Small intestine (tissue), 7 donors: Measurements from ENCODE around the gene ATP9A. TPM values are rescaled to one million over a fixed set of nuclear protein-coding genes. Genes with fewer than 3 reads are reported as not detected.

Source experiments
- DNase-seq, 2 donors: peaks; one replicate each; pipeline versions ENCODE4 v3.0.0 to v3.0.0-alpha.2; 2013
- FAIRE-seq: peaks from 2 replicates; lab custom pipeline; 2012; peaks lifted over from hg19 to GRCh38; lab: Jason Lieb, UNC
- H3K27ac ChIP-seq, 3 donors: one replicate each; pipeline ENCODE4 v1.5.1; 2013; ENCODE audit warnings: low read length in 2 of 3, mild to moderate bottlenecking in 2 of 3, control low read depth in 1 of 3, inconsistent platforms in 1 of 3, low read depth in 1 of 3, moderate library complexity in 1 of 3
- H3K27me3 ChIP-seq, 3 donors: one replicate each; pipeline ENCODE4 v1.6.1; 2013; ENCODE audit warnings: low read length in 3 of 3, inconsistent platforms in 1 of 3; ENCODE audit not compliant: control insufficient read depth in 3 of 3, insufficient read depth in 3 of 3
- H3K36me3 ChIP-seq, 3 donors: one replicate each; pipeline ENCODE4 v1.6.1; 2013; ENCODE audit warnings: low read length in 3 of 3, inconsistent platforms in 1 of 3, low read depth in 1 of 3, mild to moderate bottlenecking in 1 of 3, moderate library complexity in 1 of 3; ENCODE audit not compliant: control insufficient read depth in 3 of 3, insufficient read depth in 2 of 3
- H3K4me1 ChIP-seq, 3 donors: one replicate each; pipeline ENCODE4 v1.6.1; 2013; ENCODE audit warnings: low read length in 2 of 3, inconsistent platforms in 1 of 3, low read depth in 1 of 3, mild to moderate bottlenecking in 1 of 3, moderate library complexity in 1 of 3; ENCODE audit not compliant: control insufficient read depth in 3 of 3, insufficient read depth in 2 of 3
- H3K4me3 ChIP-seq, 3 donors: one replicate each; pipeline ENCODE4 v1.5.1; 2013; ENCODE audit warnings: low read length in 3 of 3, control low read depth in 1 of 3, inconsistent platforms in 1 of 3, low read depth in 1 of 3, mild to moderate bottlenecking in 1 of 3, moderate library complexity in 1 of 3
- H3K9me3 ChIP-seq, 2 donors: one replicate each; pipeline ENCODE4 v1.6.1; 2013; ENCODE audit warnings: low read depth in 1 of 2, low read length in 1 of 2; ENCODE audit not compliant: control insufficient read depth in 2 of 2, insufficient read depth in 1 of 2
- WGBS, 3 donors: extraction: QIAGEN DNeasy Blood & Tissue Kit; methylation state at CpG; one replicate each; pipeline ENCODE4 v1.1.7; 2013; 5-methylcytosine and 5-hydroxymethylcytosine counted together
- polyA plus RNA-seq, 4 donors: library from polyadenylated mRNA; stranded (reverse) in 3 of 4; unstranded in 1 of 4; fragments of 200-250 nt in 3 of 4; fragments of 120-200 nt in 1 of 4; gene quantifications; one replicate each; pipeline versions ENCODE4 v1.2.1 to v1.2.3, GENCODE V29; 2013
- donor health status: healthy with polysubstance abuse.
- donor health status: control.
- donor health status: control.
- donor health status: Bipolar disorder and iron deficiency.
- donor health status: healthy.

Gene ATP9A
- polyA plus RNA-seq, 4 donors = 4.1 to 49.0 (median 10.4) TPM

DNA sequence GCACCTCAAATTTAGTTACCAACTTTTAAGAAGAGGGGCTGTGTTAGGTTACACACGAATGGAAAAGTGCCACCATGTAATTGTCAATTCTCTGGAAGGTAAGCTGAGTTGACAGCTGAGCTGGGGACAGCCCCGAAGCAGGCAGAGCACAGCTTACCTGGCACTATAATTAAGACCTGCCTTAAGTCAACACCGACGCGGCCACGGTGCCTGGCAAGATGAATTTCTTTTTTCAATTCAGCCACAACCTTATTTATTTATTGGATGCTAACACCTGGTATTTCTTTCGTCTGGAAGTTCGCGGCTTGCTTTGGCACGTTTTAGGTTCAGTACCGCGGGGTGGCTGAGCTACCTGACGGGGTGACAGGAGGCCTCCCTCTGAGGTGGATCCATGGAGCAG lies 185.1 kb downstream of the ATP9A start:
- H3K27me3 ChIP-seq = no peaks in the 10 kb centered on the region
- no peak overlapping the region for H3K27ac ChIP-seq
- H3K9me3 ChIP-seq = no peaks in the 10 kb centered on the region
- no peaks in the 10 kb centered on the region for H3K4me1 ChIP-seq
- WGBS, 3 donors = 74 to 89% (median 83%) methylated on average over 13 of the region's 13 CpGs
- DNase-seq (no peak), FAIRE-seq (no peak)
- H3K4me3 ChIP-seq = no peak overlapping the region
- no peaks in the 10 kb centered on the region for H3K36me3 ChIP-seq

DNA sequence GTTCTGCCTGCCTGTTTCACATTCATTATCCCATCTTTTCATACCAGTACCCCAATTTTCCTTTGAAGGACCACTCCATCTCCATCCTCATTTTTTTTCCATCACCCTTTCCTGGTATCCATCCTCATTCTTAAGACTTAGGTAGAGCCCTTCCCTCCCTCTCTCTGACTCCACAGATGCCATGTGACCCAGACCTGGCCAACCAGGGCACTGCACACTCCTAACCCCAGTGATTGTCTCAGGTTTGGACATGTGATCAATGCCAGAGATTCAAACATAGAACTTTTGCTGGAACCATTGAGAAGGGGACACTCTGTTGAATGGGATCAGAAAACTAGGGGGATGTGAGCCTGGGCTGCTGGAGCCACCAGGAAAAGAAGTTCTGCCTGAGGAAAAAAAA lies 186.6 kb downstream of the ATP9A start:
- no peak overlapping the region for H3K4me3 ChIP-seq
- no peaks in the 10 kb centered on the region for H3K27me3 ChIP-seq
- no peak overlapping the region for H3K27ac ChIP-seq
- DNase-seq (no peak), FAIRE-seq (no peak)
- H3K9me3 ChIP-seq = no peaks in the 10 kb centered on the region
- no peaks in the 10 kb centered on the region for H3K36me3 ChIP-seq
- H3K4me1 ChIP-seq = no peaks in the 10 kb centered on the region

DNA sequence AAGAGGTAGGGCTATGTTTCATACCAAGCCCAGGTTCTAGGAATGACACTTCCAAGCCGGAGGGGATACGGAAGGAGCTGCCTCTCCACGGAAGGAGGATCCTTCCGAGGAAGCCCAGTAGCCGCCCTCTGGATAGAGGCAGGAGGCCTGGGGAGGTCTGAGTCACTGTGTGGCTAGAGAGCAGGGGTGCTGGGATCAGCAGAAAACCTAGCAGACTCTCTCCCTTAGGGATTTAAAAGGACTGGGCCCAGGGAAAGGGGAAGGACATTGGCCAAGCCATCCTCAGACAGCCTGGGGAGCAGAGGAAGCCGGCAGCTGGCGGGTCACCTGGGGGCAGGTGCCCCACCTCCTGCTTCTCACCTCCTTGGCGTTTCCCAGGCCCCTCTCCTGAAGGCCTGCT lies 189.1 kb downstream of the ATP9A start:
- DNase-seq (no peak), FAIRE-seq (no peak)
- Histone ChIP-seq H3K4me1 (no peaks in the 10 kb centered on the region), H3K27me3 (no peaks in the 10 kb centered on the region), H3K36me3 (no peaks in the 10 kb centered on the region), H3K27ac (no peak overlapping the region), H3K9me3 (peaks cover 0 to 5% of the 10 kb centered on the region in 2 donors), H3K4me3 (no peak overlapping the region)
- WGBS, 3 donors = 79 to 85% (median 81%) methylated on average over 8 of the region's 8 CpGs

DNA sequence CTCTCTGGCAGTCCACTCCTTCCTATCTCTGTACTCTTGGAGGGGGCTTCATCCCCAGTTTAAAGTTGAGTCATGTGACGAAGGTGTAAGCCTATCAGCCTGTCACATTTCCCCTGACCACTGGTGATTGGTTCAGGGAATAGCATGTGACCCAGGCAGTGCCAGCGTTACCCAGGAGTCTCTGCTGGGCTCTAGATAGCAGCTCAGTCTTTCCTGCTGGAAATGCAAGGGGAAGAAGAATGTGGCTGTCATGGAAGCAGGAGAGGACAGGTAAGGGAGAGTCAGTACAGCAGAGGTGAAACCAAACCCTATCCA lies 190.1 kb downstream of the ATP9A start:
- H3K27ac ChIP-seq = no peak overlapping the region

DNA sequence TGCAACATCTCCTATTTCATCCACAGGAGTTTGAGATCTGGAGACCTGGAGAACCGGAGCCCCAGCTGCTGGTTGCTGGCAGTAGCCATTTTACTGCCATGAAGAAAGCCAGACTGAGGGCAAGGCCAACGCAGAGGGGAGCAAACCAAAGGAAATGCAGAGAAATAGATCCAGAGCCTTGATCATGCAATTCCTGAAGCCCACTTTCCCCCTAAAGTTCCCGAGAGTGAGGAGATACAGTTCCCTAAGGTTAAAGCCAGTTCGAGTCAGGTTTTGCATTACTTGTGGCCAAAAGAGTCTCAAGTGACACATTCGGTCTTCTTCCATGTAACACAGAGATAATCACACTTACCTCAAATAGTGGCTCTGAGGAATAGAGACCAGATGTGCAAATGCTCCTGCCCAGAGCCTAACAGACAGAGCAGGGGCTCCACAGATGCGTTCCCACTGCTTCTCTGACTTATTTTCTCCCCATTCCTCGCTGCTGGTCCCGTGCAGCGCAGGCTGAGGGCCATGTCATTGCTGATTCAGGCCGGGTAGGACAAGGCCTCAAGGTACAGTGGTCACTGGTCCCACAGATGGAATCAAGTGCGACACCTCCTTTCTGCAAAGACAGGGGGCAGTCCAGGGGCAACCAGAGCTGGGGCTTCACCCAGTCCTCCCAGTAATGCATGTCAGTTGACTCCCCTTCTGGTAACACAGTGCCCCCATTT lies 190.6 kb downstream of the ATP9A start:
- H3K4me1 ChIP-seq = no peaks in the 10 kb centered on the region
- no peak overlapping the region for H3K4me3 ChIP-seq
- H3K27me3 ChIP-seq = no peaks in the 10 kb centered on the region
- WGBS, 3 donors = 89 to 93% (median 92%) methylated on average over 11 of the region's 11 CpGs
- DNase-seq = no peak
- H3K27ac ChIP-seq = no peak overlapping the region
- H3K36me3 ChIP-seq = no peaks in the 10 kb centered on the region
- peaks cover 0 to 5% of the 10 kb centered on the region in 2 donors for H3K9me3 ChIP-seq
- FAIRE-seq = no peak

More for the DNA sequence above, 190.1 kb downstream of the ATP9A start:
- FAIRE-seq = no peak
- 77 to 90% (median 89%) methylated on average over 2 of the region's 2 CpGs for WGBS, 3 donors
- Histone ChIP-seq H3K9me3 (peaks cover 0 to 5% of the 10 kb centered on the region in 2 donors), H3K27me3 (no peaks in the 10 kb centered on the region), H3K36me3 (no peaks in the 10 kb centered on the region), H3K4me3 (no peak overlapping the region), H3K4me1 (no peaks in the 10 kb centered on the region)
- DNase-seq = no peak

DNA sequence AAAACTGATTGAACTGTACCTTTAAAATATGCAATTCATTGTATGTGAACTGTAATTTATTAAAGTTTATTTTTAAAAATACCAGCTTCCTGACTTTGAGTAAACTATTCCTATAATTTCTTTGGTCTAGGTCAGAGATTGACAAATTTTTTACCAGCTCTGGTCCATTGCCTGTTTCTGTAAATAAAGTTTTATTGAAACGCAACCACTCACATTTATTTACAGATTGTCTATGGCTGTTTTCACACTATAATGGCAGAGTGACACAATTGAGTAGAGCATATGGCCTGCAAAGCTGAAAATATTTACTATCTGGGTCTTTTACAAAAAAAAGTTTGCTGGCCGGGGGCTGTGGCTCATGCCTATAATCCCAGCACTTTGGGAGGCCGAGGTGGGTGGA lies 192.7 kb downstream of the ATP9A start:
- no peak overlapping the region for H3K27ac ChIP-seq
- H3K9me3 ChIP-seq = peaks cover 0 to 10% of the 10 kb centered on the region in 2 donors
- peaks cover 0 to 4% (median 0%) of the 10 kb centered on the region in 3 donors for H3K27me3 ChIP-seq
- H3K4me1 ChIP-seq = no peaks in the 10 kb centered on the region
- H3K36me3 ChIP-seq = no peaks in the 10 kb centered on the region
- FAIRE-seq (no peak), DNase-seq (no peak)
- WGBS, 3 donors = 89 to 90% (median 89%) methylated on average over 3 of the region's 3 CpGs
- no peak overlapping the region for H3K4me3 ChIP-seq

DNA sequence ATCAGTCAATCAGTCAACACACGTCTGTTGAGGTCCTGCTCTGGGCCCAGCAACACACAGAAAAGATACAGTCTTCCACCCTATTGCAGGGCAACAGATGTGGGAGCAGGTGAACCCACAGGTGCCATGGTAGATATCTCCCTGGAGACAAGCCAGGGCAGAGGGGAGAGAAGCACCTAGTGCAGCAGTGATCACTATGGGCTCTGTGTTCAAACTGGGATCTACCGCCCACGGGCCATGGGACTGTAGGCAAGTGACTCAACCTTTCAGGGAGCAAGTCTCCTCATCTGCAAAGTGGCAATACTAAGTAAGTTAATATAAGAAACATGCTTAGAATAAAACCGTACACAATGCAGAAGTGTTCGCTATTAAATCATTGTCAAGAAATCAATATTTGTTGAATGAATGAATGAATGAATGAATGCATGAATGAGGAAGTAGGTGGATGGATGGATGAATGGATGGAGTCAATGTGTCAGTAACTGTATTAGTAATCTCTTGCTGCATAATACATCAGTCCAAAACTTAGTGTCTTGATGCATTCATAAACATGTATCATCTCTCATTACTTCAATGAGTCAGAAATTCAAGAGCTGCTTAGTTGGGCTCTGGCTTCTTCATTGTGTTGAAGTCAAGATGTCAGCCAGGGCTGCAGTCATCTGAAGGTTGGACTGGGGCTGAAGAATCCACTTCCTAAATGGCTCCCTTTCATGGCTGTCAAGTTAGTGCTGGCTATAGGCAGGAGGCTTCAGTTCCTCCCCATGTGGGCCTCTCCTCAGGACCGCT lies 193.7 kb downstream of the ATP9A start:
- 86 to 97% (median 89%) methylated on average over 6 of the region's 6 CpGs for WGBS, 3 donors

DNA sequence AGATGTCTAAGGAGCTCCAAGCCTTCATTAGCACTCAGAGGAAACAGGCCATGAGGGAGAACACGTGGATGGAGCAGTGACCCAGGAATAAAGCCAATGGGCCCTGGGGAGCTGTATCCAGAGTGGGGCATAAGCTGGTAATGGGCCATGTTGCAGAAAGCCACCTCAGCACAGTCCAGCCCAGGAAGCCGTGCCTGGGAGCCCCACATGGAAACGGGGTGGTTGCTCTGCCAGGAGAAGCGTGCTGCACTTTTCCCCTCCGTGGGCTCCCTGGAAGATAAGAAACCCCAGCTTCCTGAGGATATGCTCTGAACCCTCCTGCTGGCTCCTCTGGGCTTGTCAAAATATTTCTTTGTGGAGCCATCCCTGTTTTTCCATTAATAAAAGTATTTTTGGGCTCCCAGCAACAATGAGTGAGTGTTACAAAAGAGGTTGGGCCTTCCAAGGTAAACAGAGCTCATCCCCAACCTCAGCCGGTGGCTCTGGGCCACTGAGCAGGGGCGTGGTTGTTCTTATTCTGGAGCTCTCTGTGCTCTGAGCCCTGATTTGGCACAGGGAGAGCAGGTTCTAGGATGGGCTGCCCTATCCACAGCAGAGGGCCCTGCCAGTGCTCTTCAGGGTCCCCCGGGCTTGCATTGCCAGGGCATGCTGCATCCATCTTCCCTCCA lies 194.5 kb downstream of the ATP9A start:
- DNase-seq = no peak
- H3K36me3 ChIP-seq = no peaks in the 10 kb centered on the region
- 67 to 69% (median 68%) methylated on average over 8 of the region's 8 CpGs for WGBS, 3 donors
- no peak overlapping the region for H3K27ac ChIP-seq
- H3K4me3 ChIP-seq = no peak overlapping the region
- peaks cover 0 to 10% of the 10 kb centered on the region in 2 donors for H3K9me3 ChIP-seq
- no peaks in the 10 kb centered on the region for H3K4me1 ChIP-seq
- no peak for FAIRE-seq
- H3K27me3 ChIP-seq = peaks cover 0 to 4% (median 0%) of the 10 kb centered on the region in 3 donors

More for the DNA sequence above, 193.7 kb downstream of the ATP9A start:
- Histone ChIP-seq H3K27me3 (peaks cover 0 to 4% (median 0%) of the 10 kb centered on the region in 3 donors), H3K9me3 (peaks cover 0 to 10% of the 10 kb centered on the region in 2 donors), H3K4me1 (no peaks in the 10 kb centered on the region), H3K27ac (no peak overlapping the region), H3K4me3 (no peak overlapping the region), H3K36me3 (no peaks in the 10 kb centered on the region)
- DNase-seq (no peak), FAIRE-seq (no peak)
